SK-N-SH (cell line): Measurements from ENCODE around the gene FOCAD. TPM values are rescaled to one million over a fixed set of nuclear protein-coding genes. Genes with fewer than 3 reads are reported as not detected.

Experiments
- CTCF ChIA-PET: fragments of 300-600, 350-600 bp; formaldehyde crosslinking; extraction: SDS; loops from one replicate; lab custom pipeline; 2021; lab: Yijun Ruan, JAX
- POLR2A ChIA-PET: fragments of 350-600 bp; sonication (Branson Sonifier 250); formaldehyde crosslinking; extraction: SDS; loops from one replicate; lab custom pipeline; 2020; ENCODE audit warnings: antibody characterized with exemption, inconsistent platforms; lab: Yijun Ruan, JAX
- DNase-seq: peaks from one replicate; pipeline ENCODE4 v3.0.0; 2012
- H2AFZ ChIP-seq: fragments of 200-600 bp; sonication (generic); 2 replicates; pipeline ENCODE4 v1.8.1; 2016; ENCODE audit warnings: antibody characterized with exemption, mild to moderate bottlenecking, low read depth
- H3F3A ChIP-seq: fragments of 200-600 bp; sonication (generic); replicated peaks from 2 replicates; pipeline ENCODE3; 2016; ENCODE audit warnings: antibody characterized with exemption, mild to moderate bottlenecking; ENCODE audit not compliant: insufficient read depth
- H3K27ac ChIP-seq, 2 experiments: fragments of 200-500 bp in 1 of 2; fragments of 200-600 bp in 1 of 2; sonication (Bioruptor generic) in 1 of 2; sonication (generic), shearing (Covaris generic) in 1 of 2; 2 replicates each; pipeline versions ENCODE4 v1.5.1 to v1.6.1; 2014 to 2016; ENCODE audit warnings: low read depth in 2 of 2, inconsistent platforms in 1 of 2, low read length in 1 of 2, mild to moderate bottlenecking in 1 of 2, mixed read lengths in 1 of 2
- H3K27me3 ChIP-seq: fragments of 200-600 bp; sonication (generic), shearing (Covaris generic); 2 replicates; pipeline ENCODE4 v1.6.1; 2016; ENCODE audit warnings: mixed run types; ENCODE audit not compliant: insufficient read depth
- H3K36me3 ChIP-seq, 2 experiments: fragments of 200-500 bp in 1 of 2; fragments of 200-600 bp in 1 of 2; sonication (Bioruptor generic) in 1 of 2; sonication (generic) in 1 of 2; replicated peaks in 1 of 2; 2 replicates each; pipeline versions ENCODE3 to v1.5.1; 2014 to 2016; ENCODE audit warnings: low read length in 1 of 2, mild to moderate bottlenecking in 1 of 2; ENCODE audit not compliant: insufficient read depth in 2 of 2, control insufficient read depth in 1 of 2
- H3K4me1 ChIP-seq, 2 experiments: fragments of 200-500 bp in 1 of 2; fragments of 200-600 bp in 1 of 2; sonication (Bioruptor generic) in 1 of 2; sonication (generic), shearing (Covaris generic) in 1 of 2; 2 replicates each; pipeline versions ENCODE4 v1.5.1 to v1.6.1; 2014 to 2016; ENCODE audit warnings: low read depth in 1 of 2, low read length in 1 of 2, mixed run types in 1 of 2; ENCODE audit not compliant: insufficient read depth in 2 of 2, control insufficient read depth in 1 of 2
- H3K4me2 ChIP-seq: fragments of 200-600 bp; sonication (generic), shearing (Covaris generic); 2 replicates; pipeline ENCODE4 v1.6.1; 2017; ENCODE audit warnings: mixed run types
- H3K4me3 ChIP-seq, 2 experiments: fragments of 200-500 bp in 1 of 2; fragments of 200-600 bp in 1 of 2; sonication (Bioruptor generic) in 1 of 2; sonication (generic), shearing (Covaris generic) in 1 of 2; 2 replicates each; pipeline versions ENCODE4 v1.5.1 to v1.8.1; 2014 to 2016; ENCODE audit warnings: low read depth in 2 of 2, inconsistent platforms in 1 of 2, low read length in 1 of 2, mild to moderate bottlenecking in 1 of 2, mixed read lengths in 1 of 2, moderate library complexity in 1 of 2
- H3K79me2 ChIP-seq: fragments of 200-600 bp; sonication (generic); 2 replicates; pipeline ENCODE4 v1.8.1; 2017; ENCODE audit warnings: mild to moderate bottlenecking; ENCODE audit not compliant: insufficient read depth
- H3K9ac ChIP-seq: fragments of 200-600 bp; sonication (generic); 2 replicates; pipeline ENCODE4 v1.6.1; 2017; ENCODE audit warnings: mixed run types
- H3K9me2 ChIP-seq: fragments of 200-600 bp; sonication (generic); 2 replicates; pipeline ENCODE4 v1.6.1; 2017; ENCODE audit warnings: mixed run types
- H3K9me3 ChIP-seq: fragments of 200-600 bp; sonication (generic); 2 replicates; pipeline ENCODE4 v1.6.1; 2017; ENCODE audit warnings: mixed run types, mild to moderate bottlenecking, moderate library complexity
- H4K20me1 ChIP-seq: fragments of 200-600 bp; sonication (generic); 2 replicates; pipeline ENCODE4 v1.6.1; 2017; ENCODE audit warnings: mild to moderate bottlenecking, mixed run types; ENCODE audit not compliant: insufficient read depth
- CHD2 ChIP-seq: fragments of 150-350 bp; IDR thresholded peaks from 2 replicates; pipeline ENCODE4 v1.6.1; 2018; ENCODE audit warnings: low read length; ENCODE audit not compliant: partially characterized antibody
- CTCF ChIP-seq: fragments of 200-600 bp; sonication (generic); IDR thresholded peaks from 2 replicates; pipeline ENCODE4 v1.6.1; 2017; ENCODE audit warnings: antibody characterized with exemption, mild to moderate bottlenecking, moderate library complexity
- EP300 ChIP-seq, 2 experiments: IDR thresholded peaks; 2 replicates each; pipeline versions ENCODE4 v1.4.0 to v1.6.1; 2012; ENCODE audit warnings: borderline replicate concordance in 1 of 2, low read depth in 1 of 2, low read length in 1 of 2
- EZH2phosphoT487 ChIP-seq: fragments of 200-600 bp; sonication (generic); IDR thresholded peaks from 2 replicates; pipeline ENCODE4 v1.6.1; 2017; ENCODE audit warnings: low read depth, mixed run types, mild to moderate bottlenecking, antibody characterized with exemption, moderate library complexity, borderline replicate concordance
- FOXJ3 ChIP-seq: sonication (generic); formaldehyde crosslinking; IDR thresholded peaks from 2 replicates; pipeline ENCODE4 v1.5.1; 2020; ENCODE audit warnings: mild to moderate bottlenecking, missing genetic modification reagents
- FOXM1 ChIP-seq: IDR thresholded peaks from 2 replicates; pipeline ENCODE4 v1.4.0; 2012; ENCODE audit warnings: low read depth, mild to moderate bottlenecking
- GATA2 ChIP-seq: sonication (generic); formaldehyde crosslinking; IDR thresholded peaks from 2 replicates; pipeline ENCODE4 v1.5.0; 2020; ENCODE audit warnings: mild to moderate bottlenecking, missing genetic modification reagents
- IRF3 ChIP-seq: fragments of 150-350 bp; IDR thresholded peaks from 2 replicates; pipeline ENCODE4 v1.6.1; 2016; ENCODE audit warnings: mild to moderate bottlenecking, low read depth, low read length
- JUND ChIP-seq: IDR thresholded peaks from 2 replicates; pipeline ENCODE4 v1.4.0; 2012
- MXI1 ChIP-seq: IDR thresholded peaks from 2 replicates; pipeline ENCODE4 v1.6.1; 2012; ENCODE audit warnings: mild to moderate bottlenecking, low read depth, low read length, improper control_type of control experiment
- RCOR1 ChIP-seq: fragments of 150-350 bp; IDR thresholded peaks from 2 replicates; pipeline ENCODE4 v1.6.1; 2017; ENCODE audit warnings: antibody characterized with exemption, low read length
- REST ChIP-seq: IDR thresholded peaks from 2 replicates; pipeline ENCODE4 v1.6.1; 2012; ENCODE audit warnings: mild to moderate bottlenecking, low read depth, low read length, moderate library complexity
- SIN3A ChIP-seq: IDR thresholded peaks from 2 replicates; pipeline ENCODE4 v1.6.1; 2012; ENCODE audit warnings: low read depth, mild to moderate bottlenecking, low read length, moderate library complexity, borderline replicate concordance
- SMC3 ChIP-seq: IDR thresholded peaks from 2 replicates; pipeline ENCODE4 v1.6.1; 2012; ENCODE audit warnings: low read depth, low read length, improper control_type of control experiment
- TCF12 ChIP-seq: IDR thresholded peaks from 2 replicates; pipeline ENCODE4 v1.4.0; 2012
- USF1 ChIP-seq: IDR thresholded peaks from 2 replicates; pipeline ENCODE4 v1.4.0; 2012; ENCODE audit warnings: low read depth, borderline replicate concordance
- WGBS: methylation state at CpG from one replicate; pipeline ENCODE4 v1.1.6; 2017; ENCODE audit warnings: low lambda C conversion rate; 5-methylcytosine and 5-hydroxymethylcytosine counted together
- polyA plus RNA-seq, 3 experiments: library from polyadenylated mRNA; depleted of rRNA; stranded (reverse); fragments of >200 nt; gene quantifications; 2 replicates each; pipeline ENCODE4 v1.2.3, GENCODE V29; 2012

FOCAD gene
- polyA plus RNA-seq, 1 of the 3 experiments (the other 2 are of a cell fraction): 15.8 TPM

GRCh38 chr9:20898885-20899554 lies 215.0 kb downstream of the FOCAD start:
- DNase-seq: peak; percentile 28

GRCh38 chr9:20903212-20903611 lies 219.2 kb downstream of the FOCAD start:
- CTCF ChIA-PET: no interaction called here
- H3K36me3 ChIP-seq: peaks cover 0 to 3% of the 10 kb centered on the region in 2 experiments
- POLR2A ChIA-PET: no interaction called here
- no peak overlapping the region for H3K27ac ChIP-seq
- H3K9ac ChIP-seq: no peak overlapping the region
- DNase-seq: no peak
- H3K4me3 ChIP-seq: no peak overlapping the region
- H3K4me2 ChIP-seq: no peak overlapping the region
- H3K9me3 ChIP-seq: no peaks in the 10 kb centered on the region
- H3K4me1 ChIP-seq: peaks cover 8 to 33% of the 10 kb centered on the region in 2 experiments; a peak in 3 of 4 replicates
- 93% methylated on average over 5 of the region's 5 CpGs for WGBS
- no peaks in the 10 kb centered on the region for H3K79me2 ChIP-seq
- no peaks in the 10 kb centered on the region for H3K27me3 ChIP-seq
- H3F3A ChIP-seq: no peaks in the 10 kb centered on the region
- TF ChIP-seq FOXM1 (no peak), REST (no peak), EP300 (IDR thresholded peaks at IDR 0.05; ENCODE audit: borderline replicate concordance in 1 of 2, low read depth in 1 of 2, low read length in 1 of 2) (no peak), CTCF (no peak), USF1 (no peak), IRF3 (no peak), SMC3 (no peak)
- no peaks in the 10 kb centered on the region for H4K20me1 ChIP-seq
- H2AFZ ChIP-seq: no peak overlapping the region
- H3K9me2 ChIP-seq: no peaks in the 10 kb centered on the region

More at GRCh38 chr9:20898885-20899554, 215.0 kb downstream of the FOCAD start:
- CTCF ChIA-PET: interaction anchor here (0.5 to 2.8 kb wide), 10 partner anchors 10 to 1434 kb away, joined by 3 to 10 read pairs (median 4); no protein-coding TSS in a partner anchor
- TF ChIP-seq FOXJ3 (no peak; the same call in 1 of the 2 replicates), EZH2phosphoT487 (no peak), JUND (no peak), RCOR1 (peak; percentile 63; the same call in 1 of the 2 replicates), TCF12 (no peak), MXI1 (no peak), GATA2 (CRISPR knock-in tag) (peak; percentile 89), SIN3A (no peak), CHD2 (peak; percentile 60), EP300 (IDR thresholded peaks at IDR 0.05; ENCODE audit: borderline replicate concordance in 1 of 2, low read depth in 1 of 2, low read length in 1 of 2) (peak in 1 of 2 experiments; percentile 89; a peak in 2 of 4 replicates)
- Histone ChIP-seq H3K27me3 (no peaks in the 10 kb centered on the region), H3K9me3 (no peaks in the 10 kb centered on the region), H3K4me2 (no peak overlapping the region), H3F3A (no peaks in the 10 kb centered on the region), H3K9ac (no peak overlapping the region), H3K79me2 (no peaks in the 10 kb centered on the region), H3K27ac (peak overlapping the region; percentile 7 to 82; a peak in 3 of 4 replicates), H3K4me1 (peaks cover 8 to 20% of the 10 kb centered on the region in 2 experiments; a peak in 3 of 4 replicates), H3K9me2 (no peaks in the 10 kb centered on the region), H4K20me1 (no peaks in the 10 kb centered on the region), H3K36me3 (peaks cover 0 to 3% of the 10 kb centered on the region in 2 experiments), H3K4me3 (0 out of 4 replicates have a peak overlapping the region, but pooled peaks of 1 of the 2 experiments have one; percentile 6), H2AFZ (no peak overlapping the region)
- POLR2A ChIA-PET: no interaction called here
